HepG2 (cell line): ENCODE data around the gene FRMD8. TPM values are rescaled to one million over a fixed set of nuclear protein-coding genes. Genes with fewer than 3 reads are reported as not detected.

Source experiments
- ATF5 ChIP-seq: sonication (generic); formaldehyde crosslinking; IDR thresholded peaks from 2 replicates; pipeline ENCODE4 v1.4.0; 2020; ENCODE audit warnings: mild to moderate bottlenecking, low read depth, missing genetic modification reagents
- EP300 ChIP-seq, 3 experiments: sonication (generic) in 1 of 3; formaldehyde crosslinking in 1 of 3; IDR thresholded peaks; 2 replicates each; pipeline versions ENCODE4 v1.5.1 to v1.6.1; 2011 to 2020; ENCODE audit warnings: low read depth in 2 of 3, low read length in 2 of 3, borderline replicate concordance in 1 of 3, improper control_type of control experiment in 1 of 3, mild to moderate bottlenecking in 1 of 3, missing genetic modification reagents in 1 of 3, moderate library complexity in 1 of 3
- HOXA7 ChIP-seq: sonication (generic); formaldehyde crosslinking; IDR thresholded peaks from 2 replicates; pipeline ENCODE4 v1.8.1; 2022; ENCODE audit warnings: mild to moderate bottlenecking, missing genetic modification reagents, moderate library complexity
- KDM6A ChIP-seq: IDR thresholded peaks from 2 replicates; pipeline ENCODE4 v1.6.1; 2016; ENCODE audit warnings: low read depth
- KMT2A ChIP-seq: sonication (generic); formaldehyde crosslinking; IDR thresholded peaks from 2 replicates; pipeline ENCODE4 v1.4.0; 2020; ENCODE audit warnings: missing genetic modification reagents
- NCOA1 ChIP-seq: sonication (generic); formaldehyde crosslinking; IDR thresholded peaks from 2 replicates; pipeline ENCODE4 v1.9.0; 2021; ENCODE audit warnings: missing genetic modification reagents
- PHF21A ChIP-seq: sonication (generic); formaldehyde crosslinking; IDR thresholded peaks from 2 replicates; pipeline ENCODE4 v1.5.0; 2020; ENCODE audit warnings: mild to moderate bottlenecking, missing genetic modification reagents
- PRMT3 ChIP-seq: sonication (generic); formaldehyde crosslinking; IDR thresholded peaks from 2 replicates; pipeline ENCODE4 v1.8.1; 2022; ENCODE audit warnings: low read depth, mild to moderate bottlenecking, moderate library complexity, missing genetic modification reagents, borderline replicate concordance
- RARA ChIP-seq: IDR thresholded peaks from 2 replicates; pipeline ENCODE4 v1.6.1; 2016; ENCODE audit warnings: missing genetic modification reagents, missing compliant biosample characterization
- RBM22 ChIP-seq: fragments of 200-400 bp; formaldehyde crosslinking; optimal IDR thresholded peaks from 2 replicates; pipeline ENCODE3; 2017; ENCODE audit warnings: mild to moderate bottlenecking, low read length, moderate library complexity
- RFX1 ChIP-seq: fragments of 450-650 bp; IDR thresholded peaks from 2 replicates; pipeline ENCODE4 v1.6.1; 2017
- TBL1XR1 ChIP-seq: fragments of 150-350 bp; IDR thresholded peaks from 2 replicates; pipeline ENCODE4 v1.6.1; 2014; ENCODE audit warnings: borderline replicate concordance, low read length; ENCODE audit not compliant: partially characterized antibody
- ZBTB38 ChIP-seq: sonication (generic); formaldehyde crosslinking; IDR thresholded peaks from 2 replicates; pipeline ENCODE4 v1.5.1; 2020; ENCODE audit warnings: mild to moderate bottlenecking, missing genetic modification reagents
- ZBTB4 ChIP-seq: sonication (generic); formaldehyde crosslinking; IDR thresholded peaks from 2 replicates; pipeline ENCODE4 v1.4.0; 2020; ENCODE audit warnings: missing genetic modification reagents, mild to moderate bottlenecking, borderline replicate concordance
- ZGPAT ChIP-seq: IDR thresholded peaks from 2 replicates; pipeline ENCODE4 v1.6.1; 2016; ENCODE audit warnings: mild to moderate bottlenecking
- ZNF326 ChIP-seq: sonication (generic); formaldehyde crosslinking; IDR thresholded peaks from 2 replicates; pipeline ENCODE4 v1.4.0; 2020; ENCODE audit warnings: missing genetic modification reagents, borderline replicate concordance
- ZNF589 ChIP-seq: sonication (generic); formaldehyde crosslinking; conservative IDR thresholded peaks from 2 replicates; pipeline ENCODE4 v1.8.0; 2022; ENCODE audit warnings: mild to moderate bottlenecking, moderate library complexity, missing genetic modification reagents
- ZSCAN20 ChIP-seq: sonication (generic); formaldehyde crosslinking; IDR thresholded peaks from 2 replicates; pipeline ENCODE4 v1.4.0; 2020; ENCODE audit warnings: missing genetic modification reagents, mild to moderate bottlenecking, borderline replicate concordance
- polyA plus RNA-seq, 8 experiments: library from polyadenylated mRNA; depleted of rRNA in 3 of 8; stranded (reverse) in 7 of 8; unstranded in 1 of 8; fragments of >200 nt; fragmentation: Illumina TruSeq in 4 of 8; extraction: Trizol in 4 of 8; gene quantifications; 2 replicates each; pipeline versions ENCODE4 v1.2.1 to v1.2.3, GENCODE V29; 2011 to 2016; ENCODE audit warnings: low read depth in 4 of 8, missing spikeins in 1 of 8, mixed read lengths in 1 of 8; ENCODE audit not compliant: insufficient read depth in 1 of 8
- total RNA-seq, 5 experiments: library from RNA; depleted of rRNA; stranded (reverse); fragments of >200 nt; fragmentation: Illumina TruSeq; extraction: Trizol; gene quantifications; 2 replicates each; pipeline ENCODE4 v1.2.3, GENCODE V29; 2016; ENCODE audit warnings: low read depth in 1 of 5

FRMD8 gene
- total and polyA plus RNA-seq, 2 of the 13 experiments (the other 11 are each of a cell fraction or from before 2014, with no cell fraction given): 5.8 to 20.6 TPM

GRCh38 chr11:65418681-65419459 lies 32.4 kb downstream of the FRMD8 start (continued):
- TF ChIP-seq HOXA7 (CRISPR knock-in tag): no peak
- peak; percentile 14 to 87; a peak in 3 of 4 replicates for TF ChIP-seq EP300 (IDR thresholded peaks at IDR 0.05; ENCODE audit: low read depth in 2 of 2, low read length in 2 of 2)
- TF ChIP-seq EP300 (CRISPR knock-in tag; IDR thresholded peaks at IDR 0.05; ENCODE audit: borderline replicate concordance): peak; percentile 82
- TF ChIP-seq ZNF326 (CRISPR knock-in tag): no peak
- peak; percentile 85 for TF ChIP-seq KDM6A (CRISPR knock-in tag)
- TF ChIP-seq ATF5 (CRISPR knock-in tag): no peak
- TF ChIP-seq RFX1: no peak
- no peak for TF ChIP-seq KMT2A (CRISPR knock-in tag)
- TF ChIP-seq PRMT3 (CRISPR knock-in tag): no peak
- TF ChIP-seq TBL1XR1: peak; percentile 78
- peak; percentile 96 for TF ChIP-seq ZGPAT
- TF ChIP-seq PHF21A (CRISPR knock-in tag): peak; percentile 96
- no peak for TF ChIP-seq ZSCAN20 (CRISPR knock-in tag)
- TF ChIP-seq ZBTB38: no peak; the same call in 1 of the 2 replicates
- 0 out of 2 replicates have a peak, but pooled peaks have one; percentile 77 for TF ChIP-seq ZBTB4 (CRISPR knock-in tag)
- peak; percentile 86 for TF ChIP-seq ZNF589
- no peak for TF ChIP-seq NCOA1
- TF ChIP-seq RARA (CRISPR knock-in tag): peak; percentile 99
- TF ChIP-seq RBM22: peak; percentile 84
